Aorta (tissue), 5 donors: ENCODE data around the gene FBXO34. TPM values are rescaled to one million over a fixed set of nuclear protein-coding genes. Genes with fewer than 3 reads are reported as not detected.
A peak's percentile ranks its signal among the peaks of the same experiment; 100 is the strongest.

Experiments used
- ATAC-seq: fragments of 200-7000 bp; cut with Tn5 transposase; one replicate; pipeline ENCODE4 v1.9.1; 2022; ENCODE audit warnings: moderate library complexity; ENCODE audit not compliant: low FRiP score
- DNase-seq, 2 donors: peaks; one replicate each; pipeline ENCODE4 v3.0.0-alpha.2; 2020
- H3K27ac ChIP-seq, 2 donors: one replicate each; pipeline ENCODE4 v1.5.1; 2013; ENCODE audit warnings: low read length in 2 of 2, mild to moderate bottlenecking in 2 of 2, moderate library complexity in 2 of 2, control low read depth in 1 of 2, inconsistent platforms in 1 of 2, low read depth in 1 of 2
- H3K27me3 ChIP-seq, 2 donors: one replicate each; pipeline ENCODE4 v1.6.1; 2013; ENCODE audit warnings: control low read depth in 1 of 2, low read length in 1 of 2, mild to moderate bottlenecking in 1 of 2, moderate library complexity in 1 of 2; ENCODE audit not compliant: insufficient read depth in 2 of 2, control insufficient read depth in 1 of 2
- H3K36me3 ChIP-seq, 2 donors: one replicate each; pipeline ENCODE4 v1.6.1; 2013; ENCODE audit warnings: control low read depth in 1 of 2, low read length in 1 of 2, mild to moderate bottlenecking in 1 of 2; ENCODE audit not compliant: insufficient read depth in 2 of 2, control insufficient read depth in 1 of 2
- H3K4me1 ChIP-seq, 2 donors: one replicate each; pipeline ENCODE4 v1.6.1; 2013; ENCODE audit warnings: low read length in 2 of 2, control low read depth in 1 of 2, mild to moderate bottlenecking in 1 of 2, moderate library complexity in 1 of 2; ENCODE audit not compliant: insufficient read depth in 2 of 2, control insufficient read depth in 1 of 2
- H3K4me3 ChIP-seq, 2 donors: one replicate each; pipeline ENCODE4 v1.5.1; 2013; ENCODE audit warnings: low read length in 2 of 2, control low read depth in 1 of 2, mild to moderate bottlenecking in 1 of 2
- H3K9me3 ChIP-seq: one replicate; pipeline ENCODE4 v1.6.1; 2013; ENCODE audit warnings: mild to moderate bottlenecking, low read length; ENCODE audit not compliant: control insufficient read depth
- WGBS, 2 donors: extraction: QIAGEN DNeasy Blood & Tissue Kit; methylation state at CpG; one replicate each; pipeline ENCODE4 v1.1.7; 2013; 5-methylcytosine and 5-hydroxymethylcytosine counted together
- intact Hi-C, 2 donors: fragments of 100-400 bp; cut with DNase I; formaldehyde crosslinking; loops; one replicate each; pipeline versions ENCODE4 v1.14.2 to v1.15.0; 2022
- polyA plus RNA-seq, 2 donors: library from polyadenylated mRNA; stranded (reverse); fragments of 200-250 nt; gene quantifications; one replicate each; pipeline ENCODE4 v1.2.3, GENCODE V29; 2013
- total RNA-seq, 2 donors: library from RNA; stranded (reverse); fragmentation: NEBNext Ultra II Directional; extraction: Animal tissue kit (Norgen Biotek cat#: 25700); gene quantifications; one replicate each; pipeline ENCODE4 v1.2.1, GENCODE V29; 2021
- donor health status: healthy with polysubstance abuse.
- donor health status: Bipolar disorder and iron deficiency.
- donor health status: DM: no; HTN: no; CAD: no.
- donor health status: DM: no; HTN: no; CAD: no.
- donor health status: DM: yes; HTN: yes; CAD: no.

FBXO34 gene
- total and polyA plus RNA-seq, 4 donors = 7.8 to 23.1 (median 15.7) TPM

DNA sequence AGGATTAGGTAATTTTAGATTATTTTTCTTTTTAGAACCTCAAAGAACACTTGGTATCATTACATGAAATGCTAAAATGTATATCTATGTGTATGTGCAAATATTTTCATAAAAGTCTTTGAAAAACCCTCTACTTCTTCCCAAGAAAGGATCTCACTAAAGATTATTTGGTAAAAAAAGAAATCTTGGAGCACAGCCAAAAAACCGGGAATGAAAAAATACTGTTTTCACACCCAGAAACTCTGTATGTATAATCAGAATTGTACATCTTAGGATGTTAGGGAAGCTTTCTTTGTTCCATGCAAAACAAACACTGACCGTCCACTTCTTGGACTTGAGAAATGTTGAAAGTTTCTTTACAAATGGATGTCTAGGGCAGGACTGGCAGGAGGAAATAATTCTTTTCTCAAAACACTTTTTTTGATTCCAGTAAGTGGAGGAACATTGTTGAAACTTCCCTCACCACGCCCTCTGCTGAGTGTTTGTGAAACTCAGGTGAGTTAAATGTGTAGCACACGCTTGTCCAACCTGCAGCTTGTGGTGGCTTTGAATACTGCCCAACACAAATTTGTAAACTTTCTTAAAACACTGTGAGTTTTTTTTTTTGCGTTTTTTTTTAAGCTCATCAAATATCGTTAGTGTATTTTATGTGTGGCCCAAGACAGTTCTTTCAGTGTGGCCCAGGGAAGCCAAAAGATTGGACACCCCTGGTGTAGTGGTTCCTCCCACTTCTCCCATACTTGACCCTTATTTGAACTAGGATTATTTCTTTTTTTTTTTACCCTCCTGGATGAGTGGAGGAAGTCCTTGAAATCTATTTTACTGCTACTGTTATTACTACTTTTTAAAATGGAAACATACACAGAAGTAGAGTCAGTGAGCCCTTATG is 26.6 kb downstream of the FBXO34 start:
- intact Hi-C loops = no loop called here
- Histone ChIP-seq H3K36me3 (peaks cover 0 to 4% of the 10 kb centered on the region in 2 donors), H3K27ac (no peak overlapping the region), H3K4me1 (peaks cover 2 to 5% of the 10 kb centered on the region in 2 donors), H3K4me3 (no peak overlapping the region), H3K9me3 (no peaks in the 10 kb centered on the region), H3K27me3 (no peaks in the 10 kb centered on the region)
- no peak for ATAC-seq
- WGBS, 2 donors = 48 to 49% methylated on average over 6 of the region's 6 CpGs
- DNase-seq = no peak

DNA sequence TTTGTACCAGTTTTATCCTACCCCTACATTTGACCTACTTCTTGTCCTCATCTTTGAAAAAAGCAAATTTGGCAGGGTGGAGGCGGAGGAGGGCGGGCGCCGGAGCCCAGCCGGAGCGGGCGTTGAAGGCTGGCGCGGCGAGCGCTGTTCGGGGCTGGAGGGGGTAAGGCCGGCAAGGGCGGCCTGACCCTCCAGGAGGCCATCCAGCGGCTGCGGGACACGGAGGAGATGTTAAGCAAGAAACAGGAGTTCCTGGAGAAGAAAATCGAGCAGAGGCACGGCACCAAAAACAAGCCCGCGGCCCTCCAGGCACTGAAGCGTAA is 27.2 kb downstream of the FBXO34 start:
- no peaks in the 10 kb centered on the region for H3K27me3 ChIP-seq
- H3K4me3 ChIP-seq = no peak overlapping the region
- ATAC-seq = no peak
- intact Hi-C loops = no loop called here
- 97 to 99% methylated on average over 22 of the region's 22 CpGs for WGBS, 2 donors
- no peak for DNase-seq
- peaks cover 0 to 4% of the 10 kb centered on the region in 2 donors for H3K36me3 ChIP-seq
- no peak overlapping the region for H3K27ac ChIP-seq
- H3K4me1 ChIP-seq = peaks cover 2 to 6% of the 10 kb centered on the region in 2 donors
- H3K9me3 ChIP-seq = no peaks in the 10 kb centered on the region

DNA sequence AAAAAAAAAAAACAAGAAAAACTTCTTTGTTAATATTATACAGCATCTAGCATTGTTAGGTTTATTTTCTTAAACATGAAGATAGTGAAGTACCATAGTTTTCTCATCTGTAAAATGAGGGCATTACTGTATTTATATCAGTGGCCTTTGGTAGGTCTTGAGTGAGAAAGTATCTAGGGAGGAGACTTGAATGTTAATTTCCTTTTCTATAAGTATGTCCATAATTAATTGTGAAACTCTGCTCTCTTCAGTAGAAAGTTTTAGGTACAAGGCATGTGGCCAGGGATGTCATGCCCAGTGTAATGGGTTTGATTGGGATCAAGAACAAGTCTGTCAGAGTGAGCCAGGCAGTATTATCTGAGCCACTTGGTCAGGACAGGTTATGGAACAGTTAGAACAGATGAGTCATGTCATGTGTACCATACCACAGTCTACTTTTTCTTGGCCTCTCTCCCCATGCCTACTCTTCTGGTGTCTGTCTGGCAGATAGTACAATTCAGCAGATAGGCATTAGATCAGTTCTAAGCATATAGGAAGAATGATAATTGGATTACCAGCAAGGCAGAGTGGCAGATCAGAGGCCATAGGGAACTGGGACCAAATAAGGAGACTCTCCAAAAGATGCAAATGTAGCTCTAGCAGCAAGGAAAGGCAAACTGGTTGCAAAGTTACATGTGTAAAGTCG is 30.4 kb downstream of the FBXO34 start:
- Histone ChIP-seq H3K4me3 (no peak overlapping the region), H3K27me3 (no peaks in the 10 kb centered on the region), H3K4me1 (peaks cover 2 to 10% of the 10 kb centered on the region in 2 donors), H3K9me3 (no peaks in the 10 kb centered on the region), H3K36me3 (peaks cover 0 to 4% of the 10 kb centered on the region in 2 donors), H3K27ac (no peak overlapping the region)
- 63 to 76% methylated on average over 1 of the region's 1 CpG for WGBS, 2 donors
- intact Hi-C loops = no loop called here
- DNase-seq = no peak
- no peak for ATAC-seq

DNA sequence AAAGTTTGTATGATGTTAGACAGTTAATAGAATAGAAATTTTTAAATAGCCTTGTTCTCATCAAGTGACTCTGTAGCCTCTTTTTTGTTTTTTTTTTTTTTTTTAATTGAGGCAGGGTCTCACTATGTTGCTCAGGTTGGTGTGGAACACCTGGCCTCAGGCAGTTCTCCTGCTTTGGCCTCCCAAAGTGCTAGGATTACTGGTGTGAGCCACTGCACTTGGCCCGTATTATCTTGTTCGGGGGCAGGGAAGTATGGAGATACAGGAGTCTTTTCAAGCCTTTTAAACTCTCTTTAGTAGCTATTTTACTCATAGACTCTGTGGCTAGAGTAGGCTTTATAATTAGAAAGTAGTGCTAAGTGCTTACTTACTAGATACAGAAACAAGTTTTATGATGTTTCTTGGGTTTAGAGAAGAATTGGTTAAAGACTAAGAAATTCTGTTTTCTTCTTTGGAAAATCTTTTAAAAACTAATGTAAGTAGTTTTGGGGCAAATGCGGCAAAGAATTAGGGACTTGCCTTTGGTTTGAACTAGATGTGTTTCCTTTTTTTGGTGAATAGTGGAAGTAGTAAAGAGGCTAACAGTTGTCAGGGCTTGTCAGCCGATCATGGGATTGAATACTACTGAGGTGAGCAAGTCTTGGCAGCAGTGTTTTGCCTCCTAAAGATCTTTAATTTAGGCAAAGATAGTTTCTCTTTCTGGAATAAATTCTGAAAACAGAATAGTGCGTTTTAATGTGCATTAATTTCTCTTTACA is 31.3 kb downstream of the FBXO34 start:
- H3K27ac ChIP-seq = no peak overlapping the region
- no peak overlapping the region for H3K4me3 ChIP-seq
- WGBS, 2 donors = 74 to 85% methylated on average over 5 of the region's 5 CpGs
- DNase-seq = no peak
- no peak for ATAC-seq
- H3K36me3 ChIP-seq = peaks cover 0 to 4% of the 10 kb centered on the region in 2 donors
- no peaks in the 10 kb centered on the region for H3K27me3 ChIP-seq
- peaks cover 7 to 11% of the 10 kb centered on the region in 2 donors for H3K4me1 ChIP-seq
- no peaks in the 10 kb centered on the region for H3K9me3 ChIP-seq
- intact Hi-C loops = no loop called here

DNA sequence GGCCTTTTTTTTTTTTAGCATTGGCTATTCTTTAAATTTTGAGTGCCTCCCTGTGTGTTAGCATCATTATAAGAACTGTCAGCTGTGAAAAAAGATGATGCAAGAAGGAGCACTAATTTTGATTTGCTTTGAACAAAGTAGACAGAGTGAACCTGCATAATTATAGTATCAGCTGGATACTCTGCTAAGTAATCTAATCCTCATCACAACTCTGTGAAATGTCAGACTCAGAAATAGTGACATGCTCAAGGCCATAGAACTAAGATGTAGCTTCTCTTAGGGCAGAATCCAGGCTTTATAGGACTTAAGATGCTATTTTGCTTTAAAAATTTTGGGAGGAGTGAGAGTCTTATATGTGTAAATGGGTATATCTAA is 31.9 kb downstream of the FBXO34 start:
- intact Hi-C loops = no loop called here
- Histone ChIP-seq H3K4me1 (peaks cover 7 to 11% of the 10 kb centered on the region in 2 donors), H3K36me3 (peaks cover 0 to 4% of the 10 kb centered on the region in 2 donors), H3K4me3 (no peak overlapping the region), H3K27me3 (no peaks in the 10 kb centered on the region), H3K9me3 (no peaks in the 10 kb centered on the region), H3K27ac (no peak overlapping the region)
- no peak for ATAC-seq
- no peak for DNase-seq

DNA sequence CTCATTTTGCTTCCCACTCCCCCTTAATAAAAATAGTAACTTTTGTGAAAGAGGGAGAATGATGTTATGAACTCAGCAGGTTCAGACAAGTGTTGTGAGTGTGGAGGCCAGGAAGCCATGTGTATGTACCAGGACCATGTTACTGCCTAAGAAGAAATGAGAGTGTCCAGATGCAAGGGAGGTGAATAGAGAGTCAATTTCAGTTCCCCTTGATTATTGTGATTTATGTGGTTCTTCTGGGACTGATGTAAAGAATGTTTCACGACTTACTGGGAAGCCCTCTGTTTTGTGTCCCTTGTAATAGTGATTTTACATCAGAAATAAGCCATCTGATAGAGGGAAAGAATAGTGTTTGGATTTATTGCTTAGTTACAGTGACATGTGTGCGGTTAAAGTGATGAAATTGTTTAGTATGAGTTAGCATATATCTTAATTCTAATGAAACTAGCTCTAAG is 32.5 kb downstream of the FBXO34 start:
- Histone ChIP-seq H3K27me3 (no peaks in the 10 kb centered on the region), H3K36me3 (peaks cover 0 to under 1% of the 10 kb centered on the region in 2 donors), H3K4me3 (no peak overlapping the region), H3K4me1 (peaks cover 10 to 11% of the 10 kb centered on the region in 2 donors), H3K27ac (no peak overlapping the region), H3K9me3 (no peaks in the 10 kb centered on the region)
- 45 to 53% methylated on average over 2 of the region's 2 CpGs for WGBS, 2 donors
- no peak for ATAC-seq
- no peak for DNase-seq
- intact Hi-C loops = no loop called here

GRCh38 chr14:55306938-55307589 is 35.8 kb downstream of the FBXO34 start:
- Histone ChIP-seq H3K27me3 (no peaks in the 10 kb centered on the region), H3K27ac (no peak overlapping the region), H3K4me1 (peaks cover 6 to 12% of the 10 kb centered on the region in 2 donors), H3K4me3 (no peak overlapping the region), H3K36me3 (no peaks in the 10 kb centered on the region), H3K9me3 (no peaks in the 10 kb centered on the region)
- ATAC-seq (peak; percentile 57), DNase-seq (no peak)
- intact Hi-C loops = no loop called here
- 49 to 51% methylated on average over 5 of the region's 5 CpGs for WGBS, 2 donors

DNA sequence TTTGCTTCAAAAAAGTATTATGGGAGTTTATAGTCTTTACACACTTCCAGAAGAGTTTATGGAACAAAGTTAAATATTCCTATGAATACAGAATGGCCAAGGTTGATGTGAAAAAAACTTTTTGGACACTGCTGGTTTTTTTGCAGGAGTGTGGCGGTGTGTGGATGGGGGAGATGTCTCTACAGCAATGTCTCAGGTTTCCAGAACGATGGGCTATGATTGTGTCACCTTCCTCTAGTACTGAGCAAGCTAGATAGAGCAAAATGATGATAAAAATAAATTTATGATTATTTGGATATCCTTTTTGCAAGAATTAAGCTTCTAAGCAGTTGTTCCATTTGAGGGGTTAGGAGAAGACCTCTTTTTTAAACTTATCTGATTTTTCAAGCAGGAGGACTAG is 37.9 kb downstream of the FBXO34 start:
- H3K9me3 ChIP-seq = no peaks in the 10 kb centered on the region
- no peaks in the 10 kb centered on the region for H3K27me3 ChIP-seq
- intact Hi-C loops = no loop called here
- peak overlapping the region in 1 of 2 donors; percentile 51 for H3K27ac ChIP-seq
- ATAC-seq (no peak), DNase-seq (no peak)
- WGBS, 2 donors = 54 to 58% methylated on average over 2 of the region's 2 CpGs
- H3K4me3 ChIP-seq = no peak overlapping the region
- no peaks in the 10 kb centered on the region for H3K36me3 ChIP-seq
- H3K4me1 ChIP-seq = peaks cover 3 to 10% of the 10 kb centered on the region in 2 donors
